Left ventricle myocardium superior (tissue), 1 donor: ENCODE measurements around the gene DOK6. TPM values are rescaled to one million over a fixed set of nuclear protein-coding genes. Genes with fewer than 3 reads are reported as not detected.

ENCODE experiments used
- ATAC-seq: fragments of 200-7000 bp; cut with Tn5 transposase; one replicate; pipeline ENCODE4 v1.9.1; 2020; ENCODE audit warnings: mild to moderate bottlenecking, moderate library complexity
- DNase-seq: peaks from one replicate; pipeline ENCODE4 v3.0.0-alpha.2; 2020
- intact Hi-C: fragments of 100-400 bp; cut with micrococcal nuclease; formaldehyde crosslinking; loops from one replicate; pipeline ENCODE4 v1.11.0; 2022
- total RNA-seq: library from RNA; stranded (reverse); fragmentation: NEBNext Ultra II Directional; extraction: Animal tissue kit (Norgen Biotek cat#: 25700); gene quantifications from one replicate; pipeline ENCODE4 v1.2.1, GENCODE V29; 2021
- donor health status: DM: no; HTN: yes; CAD: no; lungs with severe emphysema.

The DOK6 gene
- total RNA-seq, 1 donor from 2014 or later: 15.5 TPM

DNA sequence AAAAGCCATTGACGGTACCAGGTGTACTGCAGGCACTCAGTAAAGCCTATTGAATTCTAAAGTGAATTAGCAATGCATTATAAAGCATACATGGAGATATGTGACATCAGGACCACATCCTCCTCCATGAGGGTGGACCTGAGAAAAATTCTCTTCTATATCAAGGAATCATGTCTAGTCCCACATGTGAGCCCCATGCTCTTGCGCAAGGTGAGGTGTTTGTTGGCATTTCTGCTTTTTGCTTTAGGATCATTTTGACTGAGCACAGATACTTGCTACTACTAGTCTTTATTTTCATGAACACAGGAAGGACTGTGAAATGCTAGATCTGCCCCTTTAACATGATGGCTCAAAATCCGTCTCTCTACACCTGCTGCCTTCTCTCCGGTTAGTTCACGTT, 363.1 kb downstream of the DOK6 start:
- intact Hi-C loops: no loop called here
- no peak for DNase-seq
- ATAC-seq: no peak

DNA sequence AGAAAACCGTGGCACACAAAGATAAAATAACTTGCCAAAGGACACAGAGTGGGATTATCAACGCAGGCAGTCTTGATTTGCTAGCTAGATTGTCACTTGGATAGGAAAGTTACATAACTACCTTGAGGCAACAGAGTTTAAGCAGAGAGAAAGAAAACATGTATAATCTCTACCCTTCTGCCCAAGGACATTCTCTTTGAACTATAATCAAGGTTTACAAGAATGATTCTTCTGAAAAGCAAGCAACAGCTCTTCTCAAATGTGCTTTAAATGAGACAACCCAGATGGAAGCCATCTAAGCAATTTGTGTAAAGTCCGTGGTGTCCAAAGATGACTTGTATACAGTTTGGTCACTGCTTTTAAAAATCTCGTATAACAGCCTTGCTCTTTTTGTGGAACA, 369.6 kb downstream of the DOK6 start:
- intact Hi-C loops: no loop called here
- no peak for ATAC-seq

DNA sequence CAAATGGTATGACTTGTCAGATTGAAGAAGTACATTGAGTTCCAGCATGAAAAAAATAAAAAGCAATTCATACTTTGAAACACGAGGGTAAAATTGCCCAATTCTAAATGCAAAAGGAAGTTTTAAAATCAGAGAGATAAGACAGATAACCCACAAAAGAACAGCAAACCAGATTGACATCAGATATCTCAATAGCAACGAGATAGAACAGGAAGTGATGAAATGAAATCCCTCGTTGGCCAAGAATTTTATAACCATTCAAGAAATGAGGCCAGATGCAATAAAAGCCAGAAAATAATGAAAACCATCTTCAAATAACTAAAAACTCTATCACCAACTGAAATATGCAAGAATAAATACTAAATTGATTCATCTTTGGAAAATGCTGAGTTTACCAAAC, 374.1 kb downstream of the DOK6 start:
- ATAC-seq (no peak), DNase-seq (no peak)
- intact Hi-C loops: no loop called here

More for the DNA sequence above, 369.6 kb downstream of the DOK6 start:
- DNase-seq: no peak

DNA sequence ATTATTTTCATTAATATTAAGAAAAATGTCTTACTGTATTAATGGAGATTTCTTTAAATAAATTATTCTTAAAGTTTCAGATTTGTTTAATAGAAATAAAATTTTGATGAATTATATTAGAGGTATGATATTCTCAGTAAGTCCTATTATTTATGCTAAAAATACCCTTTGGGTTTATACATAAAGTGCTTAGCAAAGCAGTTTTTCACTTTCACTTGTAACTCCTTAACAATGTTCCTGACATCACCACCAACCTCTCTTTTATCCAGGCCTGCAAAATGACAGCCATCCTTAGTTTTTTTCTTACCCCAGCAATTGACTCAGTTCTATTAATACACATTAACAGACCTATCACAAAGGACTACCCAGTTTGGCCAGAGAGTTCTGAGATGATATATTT, 376.6 kb downstream of the DOK6 start:
- intact Hi-C loops: no loop called here
- DNase-seq (no peak), ATAC-seq (no peak)

DNA sequence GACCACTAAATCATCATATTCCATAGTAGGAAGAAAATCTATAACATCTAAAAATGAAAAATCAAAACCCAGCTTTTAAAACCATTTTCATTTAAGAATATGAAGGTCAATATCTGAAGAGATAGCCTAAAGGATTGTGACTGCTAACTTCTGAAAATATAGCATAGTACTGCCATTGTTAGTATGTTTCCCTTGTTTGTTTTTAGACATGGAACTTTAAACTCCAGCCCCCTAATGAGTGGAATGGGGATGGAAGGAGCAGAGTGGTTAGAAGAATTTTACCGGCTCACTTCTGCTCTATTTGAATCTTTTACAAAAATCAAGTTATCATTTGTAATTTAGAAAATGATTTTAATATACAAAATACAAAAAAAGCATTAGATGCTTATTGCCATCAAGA, 378.0 kb downstream of the DOK6 start:
- no peak for DNase-seq
- intact Hi-C loops: no loop called here
- no peak for ATAC-seq

DNA sequence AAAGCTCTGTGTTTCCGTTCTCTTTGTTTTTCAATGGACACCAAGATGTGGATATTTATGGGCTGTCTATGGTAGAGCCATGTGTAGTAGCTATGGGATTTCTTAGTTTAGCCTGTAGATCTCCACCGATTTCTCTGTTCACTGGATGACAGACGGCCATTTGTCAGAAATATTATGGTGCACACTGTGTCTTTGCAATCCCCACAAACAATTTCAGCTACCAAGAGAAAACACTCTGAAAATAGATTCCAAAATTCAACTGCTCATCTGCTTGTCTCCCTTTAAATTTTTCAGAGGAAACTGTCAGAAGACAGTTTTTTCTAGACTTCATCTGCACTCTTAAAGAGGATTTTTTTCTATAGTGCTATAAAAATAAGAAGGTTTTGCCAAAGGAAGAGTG, 380.2 kb downstream of the DOK6 start:
- intact Hi-C loops: no loop called here
- no peak for DNase-seq
- no peak for ATAC-seq

GRCh38 chr18:69784815-69785214, 384.1 kb downstream of the DOK6 start:
- no peak for DNase-seq
- ATAC-seq: no peak
- intact Hi-C loops: no loop called here

- ATAC-seq (no peak), DNase-seq (no peak)
- intact Hi-C loops: no loop called here
These were observed 384.8 kb downstream of the DOK6 start for GRCh38 chr18:69785466-69785865.

DNA sequence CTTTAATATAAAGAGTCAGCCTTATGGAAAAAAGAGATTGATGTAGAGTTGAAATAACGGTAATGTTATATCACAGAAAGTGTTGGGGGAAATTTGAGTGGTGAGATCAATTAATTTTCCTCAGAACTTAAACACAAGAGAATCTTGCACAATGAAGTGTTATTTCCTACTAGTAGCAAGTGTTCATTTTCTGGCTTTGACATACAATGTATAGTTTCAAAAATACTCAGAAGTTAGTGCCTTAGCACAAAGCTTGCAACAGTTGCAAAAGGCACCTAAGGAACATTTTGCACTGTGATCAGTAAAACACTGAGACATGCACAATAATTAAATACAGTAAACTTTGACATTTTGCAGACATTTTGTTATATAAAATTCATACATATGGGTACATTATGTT, 385.7 kb downstream of the DOK6 start:
- intact Hi-C loops: no loop called here
- DNase-seq (no peak), ATAC-seq (no peak)

DNA sequence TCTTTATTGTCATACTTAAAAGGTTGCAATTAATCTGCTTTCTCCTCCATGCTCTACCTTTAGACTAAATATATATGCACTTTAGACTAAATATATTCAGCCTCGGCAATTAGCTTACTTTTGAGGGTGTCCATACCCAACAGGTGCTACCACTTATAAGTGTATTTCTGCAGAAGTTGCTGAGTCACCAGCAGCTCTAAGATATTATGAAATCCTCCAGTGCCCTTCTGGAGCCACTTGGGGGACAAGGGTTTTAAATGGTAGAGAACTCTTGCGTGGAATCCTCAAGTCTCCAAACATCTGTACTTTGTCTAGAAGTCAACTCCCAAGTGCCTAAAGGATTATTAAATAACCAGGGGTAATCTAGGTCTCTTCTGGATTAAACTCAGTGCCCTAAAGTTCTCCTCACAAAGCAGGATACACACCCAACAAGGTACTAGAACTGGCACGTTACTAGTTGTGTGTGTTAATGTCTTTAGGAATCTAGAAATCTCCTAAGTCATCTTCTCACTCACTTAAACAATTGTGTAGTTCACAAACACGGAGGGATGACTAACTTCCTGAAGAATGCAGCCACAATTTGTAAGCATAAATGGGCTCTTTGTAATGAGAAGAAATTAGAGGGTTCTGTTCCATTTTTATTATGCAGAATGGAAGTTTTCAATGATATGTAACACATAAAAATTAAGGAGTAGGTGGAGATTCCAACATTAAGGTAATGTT, 387.3 kb downstream of the DOK6 start:
- intact Hi-C loops: no loop called here
- DNase-seq: no peak

GRCh38 chr18:69789794-69790193, 389.1 kb downstream of the DOK6 start:
- intact Hi-C loops: no loop called here
- DNase-seq (no peak), ATAC-seq (no peak)

More for the DNA sequence above, 387.3 kb downstream of the DOK6 start:
- ATAC-seq: no peak

DNA sequence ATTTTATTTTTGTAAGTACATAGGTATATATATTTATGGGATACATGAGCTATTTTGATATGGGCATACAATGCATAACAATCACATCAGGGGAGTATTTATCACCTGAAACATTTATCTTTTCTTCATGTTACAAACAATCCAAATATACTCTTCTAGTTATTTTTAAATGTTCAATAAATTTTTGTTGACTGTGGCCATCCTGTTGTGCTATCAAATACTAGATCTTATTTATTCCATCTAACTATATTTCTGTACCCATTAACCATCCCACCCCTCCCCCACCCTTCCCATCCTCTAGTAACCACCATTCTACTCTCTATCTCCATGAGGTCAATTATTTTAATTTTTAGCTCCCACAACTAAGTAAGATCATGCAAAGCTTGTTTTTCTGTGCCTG, 390.0 kb downstream of the DOK6 start:
- ATAC-seq (no peak), DNase-seq (no peak)
- intact Hi-C loops: no loop called here

GRCh38 chr18:69795791-69796190, 395.1 kb downstream of the DOK6 start:
- intact Hi-C loops: no loop called here
- ATAC-seq (no peak), DNase-seq (no peak)

DNA sequence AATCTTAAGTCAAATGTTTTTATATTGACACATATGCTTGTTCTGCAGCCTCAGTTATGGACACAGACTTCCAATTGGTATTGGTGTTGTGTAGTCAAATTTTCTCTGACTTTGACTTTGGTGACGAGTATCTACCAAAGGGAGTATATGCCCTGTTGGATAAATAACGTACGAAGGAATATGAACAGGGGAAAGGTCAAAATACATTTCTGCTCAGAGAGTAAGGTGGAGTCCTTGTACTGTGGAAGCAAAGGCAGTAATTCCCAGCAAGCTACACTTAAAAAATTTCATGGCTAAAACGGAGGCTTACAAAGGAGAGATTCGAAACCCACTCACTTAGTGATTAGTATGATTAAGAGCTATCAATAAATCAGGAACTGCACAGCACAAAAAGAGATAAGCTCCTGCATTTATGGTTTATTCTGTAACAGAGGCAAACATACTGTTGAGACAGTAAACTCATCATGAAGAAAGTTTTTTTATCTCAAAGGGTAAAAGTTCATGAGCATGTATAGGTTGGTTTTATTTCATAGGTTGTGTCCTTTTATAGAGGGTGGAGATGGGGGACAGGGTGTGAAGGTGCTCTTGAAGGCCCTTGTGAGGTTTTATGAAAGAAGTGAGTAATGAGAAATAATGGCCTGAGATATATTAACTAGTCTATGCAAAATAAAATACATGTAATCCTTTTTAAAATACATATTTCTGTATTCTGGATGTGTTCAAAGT, 404.3 kb downstream of the DOK6 start:
- DNase-seq (no peak), ATAC-seq (no peak)
- intact Hi-C loops: no loop called here

GRCh38 chr18:69808399-69808798, 407.7 kb downstream of the DOK6 start:
- DNase-seq: no peak
- no peak for ATAC-seq
- intact Hi-C loops: no loop called here

- intact Hi-C loops: no loop called here
- DNase-seq (no peak), ATAC-seq (no peak)
These were observed 412.9 kb downstream of the DOK6 start for GRCh38 chr18:69813559-69813958.

DNA sequence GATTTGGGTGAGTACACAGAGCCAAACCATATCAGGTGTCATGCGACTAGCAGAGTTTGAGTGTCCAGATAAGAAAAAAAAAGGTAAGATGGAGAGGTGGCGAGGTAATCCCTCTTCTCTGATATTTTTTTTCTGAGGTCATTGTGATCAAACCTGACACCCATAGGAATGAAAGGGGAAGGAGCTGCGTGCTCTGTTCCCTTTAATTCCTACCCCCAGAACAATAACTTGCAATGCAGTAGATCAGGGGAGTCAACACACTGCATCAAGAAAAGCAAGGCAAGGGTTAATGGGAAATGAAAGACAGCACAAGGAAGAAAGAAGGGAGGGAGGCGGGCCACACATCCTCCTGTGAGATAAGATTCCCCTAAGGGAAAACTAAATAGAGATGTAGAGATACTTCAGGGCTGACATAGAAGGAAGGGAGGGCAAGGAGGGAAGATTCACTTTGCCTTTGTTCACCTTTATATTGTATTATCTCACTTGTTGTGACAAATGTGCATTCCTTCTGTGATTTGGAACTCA, 414.2 kb downstream of the DOK6 start:
- ATAC-seq (no peak), DNase-seq (no peak)
- intact Hi-C loops: no loop called here

DNA sequence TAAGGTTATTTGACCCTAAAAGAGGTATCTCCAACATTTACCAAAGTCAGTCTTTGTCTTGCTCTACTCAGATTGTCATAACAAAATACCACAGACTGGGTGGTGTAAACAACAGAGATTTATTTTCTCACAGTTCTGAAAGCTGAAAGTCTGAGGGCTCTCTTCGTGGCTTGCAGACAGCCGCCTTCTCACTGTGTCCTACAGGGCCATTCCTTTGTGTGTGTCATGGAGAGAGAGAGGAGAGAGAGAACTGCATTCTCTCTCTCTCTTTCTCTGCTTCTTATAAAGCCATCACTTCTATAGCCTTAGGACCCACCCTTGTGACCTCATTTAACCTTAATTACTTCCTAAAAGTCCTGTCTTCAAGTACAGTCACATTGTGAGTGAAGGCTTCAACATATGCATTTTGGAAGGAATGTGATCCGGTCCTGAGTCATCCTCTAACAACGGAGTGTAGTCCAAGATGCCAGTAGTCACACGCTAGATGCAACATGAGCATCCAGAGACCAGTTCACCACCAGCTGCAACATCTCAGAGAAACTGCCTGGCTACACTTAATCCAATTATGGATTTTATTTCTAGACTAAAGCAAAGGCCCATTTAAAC, 416.8 kb downstream of the DOK6 start:
- DNase-seq (no peak), ATAC-seq (no peak)
- intact Hi-C loops: no loop called here

GRCh38 chr18:69819460-69819859, 418.8 kb downstream of the DOK6 start:
- intact Hi-C loops: no loop called here
- DNase-seq (no peak), ATAC-seq (no peak)

GRCh38 chr18:69820538-69820937, 419.9 kb downstream of the DOK6 start:
- intact Hi-C loops: no loop called here
- DNase-seq (no peak), ATAC-seq (no peak)
